ENCODE measurements around the gene ADGRL3.

ADGRL3 gene

GRCh38 chr4:61277785-61278760 is 77.9 kb downstream of the ADGRL3 start:
- TF ChIP-seq POLR2A (IDR thresholded peaks at IDR 0.05; ENCODE audit: low read depth, low read length), result no peak
- DNase-seq (ENCODE audit: insufficient read length, low spot score) (no peak), FAIRE-seq (no peak)

GRCh38 chr4:61292322-61292721 is 92.2 kb downstream of the ADGRL3 start:
- no peak for TF ChIP-seq POLR2A (IDR thresholded peaks at IDR 0.05; ENCODE audit: low read depth, low read length)
- DNase-seq (ENCODE audit: insufficient read length, low spot score) (no peak), FAIRE-seq (no peak)

GRCh38 chr4:61293707-61294400 is 93.7 kb downstream of the ADGRL3 start:
- no peak for DNase-seq (ENCODE audit: insufficient read length, low spot score)

GRCh38 chr4:61294936-61295335 is 94.8 kb downstream of the ADGRL3 start:
- no peak for TF ChIP-seq POLR2A (IDR thresholded peaks at IDR 0.05; ENCODE audit: low read depth, low read length)
- FAIRE-seq, result no peak
- DNase-seq (ENCODE audit: insufficient read length, low spot score), result no peak

More at GRCh38 chr4:61293707-61294400, 93.7 kb downstream of the ADGRL3 start:
- FAIRE-seq, result no peak
- no peak for TF ChIP-seq POLR2A (IDR thresholded peaks at IDR 0.05; ENCODE audit: low read depth, low read length)

- no peak for TF ChIP-seq POLR2A (IDR thresholded peaks at IDR 0.05; ENCODE audit: low read depth, low read length)
- DNase-seq (ENCODE audit: insufficient read length, low spot score), result no peak
- no peak for FAIRE-seq
Observed at GRCh38 chr4:61296144-61296543, 96.0 kb downstream of the ADGRL3 start.

GRCh38 chr4:61298178-61298740 is 98.1 kb downstream of the ADGRL3 start:
- DNase-seq (ENCODE audit: insufficient read length, low spot score) (no peak), FAIRE-seq (no peak)
- no peak for TF ChIP-seq POLR2A (IDR thresholded peaks at IDR 0.05; ENCODE audit: low read depth, low read length)

- no peak for TF ChIP-seq POLR2A (IDR thresholded peaks at IDR 0.05; ENCODE audit: low read depth, low read length)
- FAIRE-seq (no peak), DNase-seq (ENCODE audit: insufficient read length, low spot score) (no peak)
Observed at GRCh38 chr4:61299316-61299715, 99.2 kb downstream of the ADGRL3 start.

- DNase-seq (ENCODE audit: insufficient read length, low spot score) (no peak), FAIRE-seq (no peak)
- no peak for TF ChIP-seq POLR2A (IDR thresholded peaks at IDR 0.05; ENCODE audit: low read depth, low read length)
Observed at GRCh38 chr4:61300266-61300844, 100.2 kb downstream of the ADGRL3 start.

- FAIRE-seq, result no peak
Observed at GRCh38 chr4:61301271-61301670, 101.1 kb downstream of the ADGRL3 start.

GRCh38 chr4:61308033-61308432 is 107.9 kb downstream of the ADGRL3 start:
- no peak for TF ChIP-seq POLR2A (IDR thresholded peaks at IDR 0.05; ENCODE audit: low read depth, low read length)
- DNase-seq (ENCODE audit: insufficient read length, low spot score), result no peak
- FAIRE-seq, result no peak

More at GRCh38 chr4:61301271-61301670, 101.1 kb downstream of the ADGRL3 start:
- DNase-seq (ENCODE audit: insufficient read length, low spot score), result no peak
- no peak for TF ChIP-seq POLR2A (IDR thresholded peaks at IDR 0.05; ENCODE audit: low read depth, low read length)

- no peak for TF ChIP-seq POLR2A (IDR thresholded peaks at IDR 0.05; ENCODE audit: low read depth, low read length)
- DNase-seq (ENCODE audit: insufficient read length, low spot score), result no peak
Observed at GRCh38 chr4:61309616-61310015, 109.5 kb downstream of the ADGRL3 start.

GRCh38 chr4:61312526-61312925 is 112.4 kb downstream of the ADGRL3 start:
- no peak for FAIRE-seq
- TF ChIP-seq POLR2A (IDR thresholded peaks at IDR 0.05; ENCODE audit: low read depth, low read length), result no peak
- DNase-seq (ENCODE audit: insufficient read length, low spot score), result no peak

More at GRCh38 chr4:61309616-61310015, 109.5 kb downstream of the ADGRL3 start:
- FAIRE-seq, result no peak

GRCh38 chr4:61318431-61318830 is 118.3 kb downstream of the ADGRL3 start:
- DNase-seq (ENCODE audit: insufficient read length, low spot score), result no peak
- no peak for FAIRE-seq
- no peak for TF ChIP-seq POLR2A (IDR thresholded peaks at IDR 0.05; ENCODE audit: low read depth, low read length)

GRCh38 chr4:61319156-61319555 is 119.0 kb downstream of the ADGRL3 start:
- FAIRE-seq (no peak), DNase-seq (ENCODE audit: insufficient read length, low spot score) (no peak)
- TF ChIP-seq POLR2A (IDR thresholded peaks at IDR 0.05; ENCODE audit: low read depth, low read length), result no peak

All from H54 (cell line).